Ovary (tissue), 9 donors: Measurements from ENCODE around the gene HCRTR1. TPM values are rescaled to one million over a fixed set of nuclear protein-coding genes. Genes with fewer than 3 reads are reported as not detected.

Source experiments
- DNase-seq, 5 donors: peaks; one replicate each; pipeline ENCODE4 v3.0.0-alpha.2; 2019 to 2020
- H3K27ac ChIP-seq, 2 donors: fragments of 200-600 bp; one replicate each; pipeline versions ENCODE4 v1.5.1 to v1.8.0; 2019 to 2022
- H3K27me3 ChIP-seq: fragments of 200-600 bp; one replicate; pipeline ENCODE4 v1.8.0; 2022
- H3K36me3 ChIP-seq: fragments of 200-600 bp; sonication (generic); one replicate; pipeline ENCODE4 v1.5.1; 2019
- H3K4me1 ChIP-seq: one replicate; pipeline ENCODE4 v1.8.1; 2013; ENCODE audit warnings: mild to moderate bottlenecking, moderate library complexity; ENCODE audit not compliant: insufficient read depth
- H3K4me3 ChIP-seq: fragments of 200-600 bp; sonication (generic); one replicate; pipeline ENCODE4 v1.5.1; 2017
- H3K9me3 ChIP-seq, 2 donors: fragments of 200-600 bp in 1 of 2; sonication (generic) in 1 of 2; one replicate each; pipeline versions ENCODE4 v1.5.1 to v1.8.1; 2013 to 2019; ENCODE audit warnings: mild to moderate bottlenecking in 1 of 2, moderate library complexity in 1 of 2
- EP300 ChIP-seq: sonication (generic); formaldehyde crosslinking; IDR thresholded peaks from one replicate; pipeline ENCODE4 v1.6.1; 2017; ENCODE audit warnings: antibody characterized with exemption
- POLR2A ChIP-seq: fragments of 450-650 bp; IDR thresholded peaks from one replicate; pipeline ENCODE4 v1.6.1; 2017; ENCODE audit warnings: antibody characterized with exemption, mild to moderate bottlenecking, moderate library complexity
- WGBS, 3 donors: extraction: QIAGEN DNeasy Blood & Tissue Kit in 1 of 3; methylation state at CpG; one replicate each; pipeline versions ENCODE4 v1.1.5 to v1.1.7; 2013 to 2017; 5-methylcytosine and 5-hydroxymethylcytosine counted together
- intact Hi-C, 4 donors: fragments of 100-400 bp; cut with DNase I; formaldehyde crosslinking; loops; one replicate each; pipeline versions ENCODE4 v1.11.0 to v1.15.1; 2022 to 2023
- polyA plus RNA-seq, 2 donors: library from polyadenylated mRNA; stranded (reverse); fragments of 200-250 nt in 1 of 2; fragments of 350-450 nt in 1 of 2; fragmentation: Illumina TruSeq in 1 of 2; extraction: RNeasy Lipid Tissue Mini Kit (QIAGEN cat#74804) in 1 of 2; gene quantifications; one replicate each; pipeline ENCODE4 v1.2.3, GENCODE V29; 2013 to 2014
- total RNA-seq, 7 donors: library from RNA; depleted of rRNA in 2 of 7; stranded (reverse); fragments of >200 nt in 2 of 7; fragmentation: NEBNext Ultra II Directional in 3 of 7; extraction: Animal tissue kit (Norgen Biotek cat#: 25700) in 3 of 7; gene quantifications; one replicate each; pipeline versions ENCODE4 v1.1.0 to v1.2.4, GENCODE V29; 2016 to 2023
- TF ChIP-seq, protein P1 (sequence below), 3 donors: fragments of 450-650 bp in 2 of 3; fragments of 200-600 bp in 1 of 3; IDR thresholded peaks; one replicate each; pipeline versions ENCODE4 v1.5.1 to v1.8.0; 2016 to 2022; ENCODE audit warnings: antibody characterized with exemption in 3 of 3, mild to moderate bottlenecking in 1 of 3
- donor health status: DM: no; HTN: no; CAD: no; lungs with moderate emphysema.
- donor health status: DM: no; HTN: no; CAD: no.
- donor health status: Bipolar disorder and iron deficiency.
- donor health status: DM: yes; HTN: yes; CAD: no.
- donor health status: DM: no; HTN: no; CAD: no.
- donor health status: DM: yes; HTN: yes; CAD: no.

HCRTR1 gene
- total and polyA plus RNA-seq, 9 donors: not detected

DNA sequence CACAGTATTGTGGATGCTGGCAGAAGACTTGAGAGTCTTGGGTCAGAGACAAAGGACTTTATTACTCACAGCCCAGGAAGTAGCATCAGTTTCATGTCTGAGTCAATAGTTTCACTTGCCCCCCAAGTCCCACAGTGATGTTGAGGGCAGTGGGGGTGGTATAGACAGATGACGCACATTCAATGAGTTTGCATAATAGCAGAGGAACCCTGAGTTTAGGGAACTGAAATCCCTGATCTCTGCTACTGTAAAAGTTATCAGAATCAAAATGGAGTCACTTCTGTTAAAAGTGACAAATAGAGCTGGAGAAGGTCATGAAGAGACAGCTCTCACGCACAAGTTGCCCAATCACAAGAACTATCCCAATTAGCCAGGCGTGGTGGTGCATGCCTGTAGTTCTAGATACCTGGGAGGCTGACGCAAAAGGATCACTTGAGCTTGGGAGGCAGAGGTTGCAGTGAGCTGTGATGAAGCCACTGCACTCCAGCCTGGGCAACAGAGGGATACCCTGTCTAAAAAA lies 11.5 kb upstream of the HCRTR1 start:
- H3K4me1 ChIP-seq: no peaks in the 10 kb centered on the region
- no peaks in the 10 kb centered on the region for H3K9me3 ChIP-seq
- no peak for DNase-seq
- H3K4me3 ChIP-seq: no peak overlapping the region
- H3K27ac ChIP-seq: no peak overlapping the region
- 92 to 97% (median 94%) methylated on average over 4 of the region's 4 CpGs for WGBS, 3 donors
- H3K36me3 ChIP-seq: no peaks in the 10 kb centered on the region
- intact Hi-C loops: no loop called here
- H3K27me3 ChIP-seq: no peaks in the 10 kb centered on the region
- TF ChIP-seq POLR2A: no peak
- TF ChIP-seq, protein P1, sequence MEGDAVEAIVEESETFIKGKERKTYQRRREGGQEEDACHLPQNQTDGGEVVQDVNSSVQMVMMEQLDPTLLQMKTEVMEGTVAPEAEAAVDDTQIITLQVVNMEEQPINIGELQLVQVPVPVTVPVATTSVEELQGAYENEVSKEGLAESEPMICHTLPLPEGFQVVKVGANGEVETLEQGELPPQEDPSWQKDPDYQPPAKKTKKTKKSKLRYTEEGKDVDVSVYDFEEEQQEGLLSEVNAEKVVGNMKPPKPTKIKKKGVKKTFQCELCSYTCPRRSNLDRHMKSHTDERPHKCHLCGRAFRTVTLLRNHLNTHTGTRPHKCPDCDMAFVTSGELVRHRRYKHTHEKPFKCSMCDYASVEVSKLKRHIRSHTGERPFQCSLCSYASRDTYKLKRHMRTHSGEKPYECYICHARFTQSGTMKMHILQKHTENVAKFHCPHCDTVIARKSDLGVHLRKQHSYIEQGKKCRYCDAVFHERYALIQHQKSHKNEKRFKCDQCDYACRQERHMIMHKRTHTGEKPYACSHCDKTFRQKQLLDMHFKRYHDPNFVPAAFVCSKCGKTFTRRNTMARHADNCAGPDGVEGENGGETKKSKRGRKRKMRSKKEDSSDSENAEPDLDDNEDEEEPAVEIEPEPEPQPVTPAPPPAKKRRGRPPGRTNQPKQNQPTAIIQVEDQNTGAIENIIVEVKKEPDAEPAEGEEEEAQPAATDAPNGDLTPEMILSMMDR (IDR thresholded peaks at IDR 0.05): no peak
- TF ChIP-seq EP300: no peak

GRCh38 chr1:31607360-31607759 lies 10.1 kb upstream of the HCRTR1 start:
- H3K4me3 ChIP-seq: no peak overlapping the region
- TF ChIP-seq EP300 (no peak), POLR2A (no peak)
- TF ChIP-seq, protein P1 (IDR thresholded peaks at IDR 0.05): no peak
- 88 to 96% (median 93%) methylated on average over 5 of the region's 5 CpGs for WGBS, 3 donors

DNA sequence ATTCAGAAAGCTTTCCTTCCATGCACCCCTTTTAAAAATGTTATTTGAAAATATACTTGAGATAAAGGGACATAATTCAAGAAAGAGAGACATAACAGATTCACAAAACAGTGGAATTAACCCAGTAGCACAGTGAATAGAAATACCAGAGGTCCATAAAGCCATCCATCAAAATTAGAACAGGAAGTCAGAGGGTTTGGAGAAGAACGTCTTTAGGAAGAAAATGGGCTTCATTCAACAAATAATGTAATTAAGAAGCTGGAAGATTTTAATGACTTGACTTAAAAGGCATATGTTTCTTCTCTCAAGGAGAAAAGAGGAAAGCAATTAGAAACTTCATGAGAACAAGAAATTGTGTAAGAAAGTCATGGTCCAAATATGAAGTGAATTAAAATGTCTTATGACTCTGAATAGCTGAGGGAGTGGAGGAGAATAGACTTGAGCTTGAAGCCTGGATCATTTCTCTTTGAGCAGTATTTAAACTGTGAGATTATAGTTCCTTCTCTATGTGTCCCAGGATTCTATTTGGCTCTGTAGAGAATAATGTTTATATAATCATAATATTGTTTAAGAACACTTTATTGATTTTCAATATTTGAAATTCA lies 7.9 kb upstream of the HCRTR1 start:
- no peak for DNase-seq
- Histone ChIP-seq H3K9me3 (no peaks in the 10 kb centered on the region), H3K27me3 (no peaks in the 10 kb centered on the region), H3K4me1 (no peaks in the 10 kb centered on the region), H3K4me3 (no peak overlapping the region), H3K36me3 (no peaks in the 10 kb centered on the region), H3K27ac (no peak overlapping the region)
- TF ChIP-seq POLR2A (no peak), EP300 (no peak)
- TF ChIP-seq, protein P1 (IDR thresholded peaks at IDR 0.05): no peak
- WGBS, 3 donors: 1 to 8% (median 5%) methylated on average over 1 of the region's 1 CpG
- intact Hi-C loops: no loop called here

More at GRCh38 chr1:31607360-31607759, 10.1 kb upstream of the HCRTR1 start:
- no peaks in the 10 kb centered on the region for H3K9me3 ChIP-seq
- no peaks in the 10 kb centered on the region for H3K36me3 ChIP-seq
- intact Hi-C loops: no loop called here
- H3K27ac ChIP-seq: no peak overlapping the region
- H3K27me3 ChIP-seq: no peaks in the 10 kb centered on the region
- no peaks in the 10 kb centered on the region for H3K4me1 ChIP-seq
- DNase-seq: no peak

GRCh38 chr1:31614414-31615005 lies 3.0 kb upstream of the HCRTR1 start:
- Histone ChIP-seq H3K4me1 (no peaks in the 10 kb centered on the region), H3K9me3 (no peaks in the 10 kb centered on the region), H3K27ac (no peak overlapping the region), H3K36me3 (no peaks in the 10 kb centered on the region), H3K27me3 (no peaks in the 10 kb centered on the region), H3K4me3 (no peak overlapping the region)
- TF ChIP-seq, protein P1 (IDR thresholded peaks at IDR 0.05): no peak
- TF ChIP-seq POLR2A (no peak), EP300 (no peak)
- DNase-seq: no peak
- 80 to 92% (median 88%) methylated on average over 8 of the region's 8 CpGs for WGBS, 3 donors
- intact Hi-C loops: no loop called here
